ENCODE results near the gene FAM168A.

GRCh38 chr11:73554671-73555320 lies 43.1 kb downstream of the FAM168A start:
- no peak for TF ChIP-seq CTCF (IDR thresholded peaks at IDR 0.05)
- TF ChIP-seq POLR2A (IDR thresholded peaks at IDR 0.05), result no peak
